ENCODE results near the gene MYH8. TPM values are rescaled to one million over a fixed set of nuclear protein-coding genes. Genes with fewer than 3 reads are reported as not detected.

MYH8 gene
- polyA plus RNA-seq (ENCODE audit: insufficient read length in 3 of 3): 1 to 10 TPM in 1 of 3 donors, under 1 TPM in 2; 0.67 to 1.3 (median 0.88) TPM

DNA sequence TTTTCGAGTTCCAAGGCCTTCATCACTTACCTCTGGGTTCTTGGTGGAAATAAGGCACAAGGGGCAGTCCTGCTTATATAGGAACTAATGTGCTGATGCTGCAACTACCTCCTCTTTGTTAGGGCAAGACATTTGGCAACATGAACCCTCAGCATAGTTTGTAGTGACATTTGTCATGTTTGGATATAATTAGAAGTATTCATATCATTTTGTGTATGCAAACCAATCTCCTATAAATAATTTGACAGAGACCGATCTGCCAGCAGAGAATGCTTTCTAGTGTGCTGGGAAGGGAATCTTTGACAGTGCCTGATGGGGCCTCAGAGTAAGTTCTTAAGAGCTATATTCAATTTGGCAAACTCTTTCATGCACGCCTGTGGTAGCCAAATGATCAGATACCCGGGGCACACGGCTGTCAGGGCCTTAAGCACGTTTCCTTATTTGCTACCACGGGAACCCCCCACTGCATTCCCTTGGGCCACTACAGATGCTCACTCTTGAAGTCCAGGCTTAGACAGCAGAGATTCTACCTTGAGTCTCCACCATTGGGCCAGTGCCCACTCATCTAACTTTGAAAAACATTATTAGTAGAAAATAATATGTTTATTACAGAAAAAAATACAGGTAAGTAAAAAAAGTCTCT lies at the start of gene MYH8:
Gene MYH8 (minus strand): TSS at position 51 of the 643 bp plus-strand sequence. CDS start 1,723 bp downstream, outside the sequence.
- no peak for DNase-seq (ENCODE audit: low read depth in 3 of 3, low spot score in 2 of 3)

DNA sequence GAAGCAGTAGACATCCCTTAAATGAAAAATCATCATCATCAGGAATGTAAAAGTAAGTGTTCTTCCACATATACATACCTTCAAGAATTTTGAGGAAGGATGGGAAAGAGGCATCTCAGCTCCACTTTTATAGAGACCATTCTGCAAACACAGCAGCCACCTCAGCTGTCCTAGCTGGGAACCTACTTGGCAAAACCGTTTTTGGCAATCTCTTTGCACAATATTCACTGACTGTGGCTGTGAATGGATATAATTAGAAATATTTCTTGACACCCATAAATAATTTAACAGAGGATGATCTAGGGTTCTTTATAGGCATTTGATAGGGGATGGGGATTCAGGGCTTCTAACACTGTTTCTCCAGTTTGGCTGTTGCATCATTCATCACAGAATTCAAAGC lies 47.7 kb upstream of the MYH8 start, which contains the start of gene MYH4:
Gene MYH4 (minus strand): TSS at position 101 of the 400 bp plus-strand sequence. CDS start 2,814 bp downstream, outside the sequence.
- DNase-seq (ENCODE audit: low read depth in 3 of 3, low spot score in 2 of 3): no peak

- DNase-seq (ENCODE audit: low read depth in 3 of 3, low spot score in 2 of 3): no peak
Measured at GRCh38 chr17:10463402-10463801, 41.7 kb upstream of the MYH8 start.

GRCh38 chr17:10460062-10460461 lies 38.3 kb upstream of the MYH8 start:
- DNase-seq (ENCODE audit: low read depth in 3 of 3, low spot score in 2 of 3): no peak

DNA sequence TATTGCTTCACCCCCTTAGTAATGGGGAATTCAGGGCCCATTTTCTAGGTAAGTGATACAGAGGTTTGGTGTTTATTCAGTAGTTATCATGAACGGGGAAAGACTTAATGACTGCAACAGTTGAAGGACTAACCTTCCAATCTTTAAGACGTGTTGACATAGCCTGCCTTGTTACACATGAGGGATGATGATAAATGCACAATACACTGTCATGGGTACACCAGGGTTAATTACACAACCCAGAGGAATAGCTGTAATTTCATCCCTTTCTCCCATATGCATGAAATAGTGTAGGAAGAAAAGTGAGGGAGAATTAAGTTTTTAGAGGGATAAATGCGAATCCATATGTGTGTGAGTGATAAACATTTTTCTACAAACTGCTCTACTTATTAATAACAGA lies 37.0 kb upstream of the MYH8 start:
- DNase-seq (ENCODE audit: low read depth in 3 of 3, low spot score in 2 of 3): no peak

GRCh38 chr17:10457952-10458351 lies 36.2 kb upstream of the MYH8 start:
- no peak for DNase-seq (ENCODE audit: low read depth in 3 of 3, low spot score in 2 of 3)

DNA sequence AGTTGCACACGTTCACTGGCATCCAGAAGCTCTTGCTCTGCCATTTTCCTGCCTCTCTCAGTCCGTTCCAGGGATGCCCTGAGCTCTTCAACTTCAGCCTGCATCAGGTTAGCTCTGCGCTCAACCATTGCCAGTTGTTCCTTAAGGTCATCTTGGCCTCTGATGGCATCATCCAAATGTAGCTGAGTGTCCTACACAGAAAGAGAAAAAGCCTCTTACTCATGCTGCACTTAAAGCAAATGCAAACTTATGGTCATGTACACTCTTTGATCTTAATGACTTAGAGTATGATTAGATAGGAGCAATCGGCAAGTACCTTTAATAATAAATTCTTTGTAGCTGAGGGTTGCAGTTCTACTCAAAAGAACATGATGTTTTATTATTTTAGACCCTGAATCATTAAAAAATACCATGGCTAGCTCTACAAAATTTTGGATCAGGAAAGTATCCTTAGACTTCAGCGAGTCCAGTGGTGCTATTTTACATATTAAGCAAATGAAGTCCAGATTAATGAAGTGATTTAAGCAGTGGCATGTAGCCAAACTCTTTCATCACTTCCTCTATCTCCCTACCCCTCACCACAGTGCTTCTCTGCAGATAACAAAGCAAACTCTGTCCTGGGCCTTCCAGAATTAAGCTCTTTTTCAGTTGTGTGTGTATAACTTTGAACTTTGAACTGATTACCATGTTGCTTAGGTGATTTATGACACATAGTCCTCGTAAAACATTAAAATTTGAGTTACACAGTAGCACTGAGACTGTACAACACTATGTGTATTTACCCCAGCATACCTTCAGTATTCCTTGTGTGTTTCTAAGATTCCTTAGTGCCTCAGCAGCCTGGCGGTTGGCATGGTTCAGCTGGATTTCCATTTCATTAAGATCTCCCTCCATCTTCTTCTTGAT lies 25.5 kb upstream of the MYH8 start:
- no peak for DNase-seq (ENCODE audit: low read depth in 3 of 3, low spot score in 2 of 3)

- DNase-seq (ENCODE audit: low read depth in 3 of 3, low spot score in 2 of 3): no peak
Measured at GRCh38 chr17:10439816-10440215, 18.1 kb upstream of the MYH8 start.

DNA sequence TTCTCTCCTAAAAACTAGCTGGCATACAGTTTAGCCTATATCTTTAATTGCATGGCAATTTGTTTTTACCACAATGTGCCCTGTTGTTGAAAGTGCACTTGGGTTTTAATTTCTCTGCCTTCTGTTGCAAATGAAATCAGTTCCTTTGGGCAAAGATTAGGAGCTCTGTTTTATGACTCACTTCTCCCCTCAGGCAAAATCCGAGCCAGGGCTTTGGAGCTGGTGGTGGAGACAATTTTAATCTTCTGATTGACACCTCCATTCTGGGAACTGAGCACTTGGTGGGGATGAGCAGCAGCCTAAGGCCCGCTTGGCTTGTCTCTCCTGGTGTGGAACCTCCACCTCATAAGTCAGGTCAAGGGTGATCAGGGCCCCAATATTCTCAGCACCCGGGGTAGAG lies 13.3 kb upstream of the MYH8 start:
- DNase-seq (ENCODE audit: low read depth in 3 of 3, low spot score in 2 of 3): no peak

GRCh38 chr17:10429421-10430045 lies 7.8 kb upstream of the MYH8 start:
- no peak for DNase-seq (ENCODE audit: low read depth in 3 of 3, low spot score in 2 of 3)

GRCh38 chr17:10428781-10429180 lies 7.0 kb upstream of the MYH8 start:
- no peak for DNase-seq (ENCODE audit: low read depth in 3 of 3, low spot score in 2 of 3)

- DNase-seq (ENCODE audit: low read depth in 3 of 3, low spot score in 2 of 3): no peak
Measured at GRCh38 chr17:10421211-10421610, 539 bp downstream of the MYH8 start.

DNA sequence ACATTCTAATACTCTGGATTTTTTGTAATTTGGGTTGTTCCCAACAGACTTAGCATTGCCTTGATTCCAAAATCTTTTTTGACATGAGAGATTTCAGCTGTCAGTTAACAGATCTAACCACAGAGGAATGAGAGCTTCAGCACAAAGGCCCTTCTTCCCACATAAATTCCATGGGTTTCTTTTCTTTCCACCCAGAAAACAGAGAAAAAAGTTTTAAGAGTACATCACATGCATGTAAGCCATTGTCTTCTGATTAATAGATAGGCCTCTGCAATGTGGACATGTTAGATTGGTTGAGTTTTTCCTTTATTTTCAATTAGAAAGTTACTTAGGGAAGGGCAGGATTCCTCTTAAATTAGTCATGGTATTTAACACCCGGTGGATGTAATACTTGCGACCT lies 939 bp downstream of the MYH8 start:
- DNase-seq (ENCODE audit: low read depth in 3 of 3, low spot score in 2 of 3): no peak

DNA sequence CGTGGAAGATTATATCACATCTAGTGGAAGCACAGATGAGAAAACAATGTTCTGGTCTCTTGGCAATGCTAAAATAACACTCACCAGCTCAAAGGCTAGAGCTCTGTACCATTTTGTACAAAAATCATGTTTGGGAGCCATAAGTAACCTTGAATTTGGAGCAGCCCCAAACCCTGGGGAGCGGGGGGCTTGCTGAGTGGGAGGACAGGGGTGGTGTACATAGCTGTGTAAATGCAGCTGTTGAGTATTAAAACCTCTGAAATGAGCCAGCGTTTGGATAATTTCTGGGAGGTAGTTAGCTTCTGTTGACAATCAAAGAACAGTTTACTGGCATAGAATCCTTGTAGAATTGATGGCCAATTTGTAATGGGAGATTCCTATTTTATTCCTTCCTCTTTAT lies 4.3 kb downstream of the MYH8 start:
- DNase-seq (ENCODE audit: low read depth in 3 of 3, low spot score in 2 of 3): no peak

DNA sequence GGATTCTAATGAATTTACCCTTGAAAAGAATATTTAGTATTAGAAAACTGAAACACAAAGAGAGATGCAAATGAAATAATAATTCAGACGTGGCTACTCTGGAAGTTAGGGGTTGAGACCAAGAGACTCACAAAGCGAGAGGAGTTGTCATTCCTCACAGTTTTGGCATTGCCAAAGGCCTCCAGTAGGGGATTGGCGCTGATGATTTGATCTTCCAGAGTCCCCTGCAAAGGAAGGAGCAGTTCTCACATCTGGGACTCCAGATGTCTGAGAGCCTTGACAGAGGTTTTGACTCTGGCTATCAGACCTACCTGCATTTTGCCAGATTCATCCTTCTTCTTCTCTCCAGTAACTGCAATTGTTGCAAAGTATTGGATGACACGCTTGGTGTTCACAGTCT lies 6.6 kb downstream of the MYH8 start:
- DNase-seq (ENCODE audit: low read depth in 3 of 3, low spot score in 2 of 3): no peak

- no peak for DNase-seq (ENCODE audit: low read depth in 3 of 3, low spot score in 2 of 3)
Measured at GRCh38 chr17:10403589-10403988, 18.2 kb downstream of the MYH8 start.

- no peak for DNase-seq (ENCODE audit: low read depth in 3 of 3, low spot score in 2 of 3)
Measured at GRCh38 chr17:10398352-10398751, 23.4 kb downstream of the MYH8 start.

GRCh38 chr17:10396524-10397163 lies 25.1 kb downstream of the MYH8 start:
- no peak for DNase-seq (ENCODE audit: low read depth in 3 of 3, low spot score in 2 of 3)

GRCh38 chr17:10394201-10394887 lies 27.4 kb downstream of the MYH8 start:
- DNase-seq (ENCODE audit: low read depth in 3 of 3, low spot score in 2 of 3): no peak

- no peak for DNase-seq (ENCODE audit: low read depth in 3 of 3, low spot score in 2 of 3)
Measured at GRCh38 chr17:10392880-10393279, 28.9 kb downstream of the MYH8 start.

All from right renal cortex interstitium (tissue), 3 donors.